GM21390 (cell line): ENCODE data around the gene FTH1.
A peak's percentile ranks its signal among the peaks of the same experiment; 100 is the strongest.
"Not testable (repeated sequence)": the region's sequence is repeated elsewhere in the genome, so short reads cannot be mapped to it uniquely, and the experiment has no call there.

Experiments
- ATAC-seq: cut with Tn5 transposase; IDR thresholded peaks from one replicate; pipeline ENCODE4 v1.9.1; 2021; ENCODE audit not compliant: unreplicated experiment

The FTH1 gene

DNA sequence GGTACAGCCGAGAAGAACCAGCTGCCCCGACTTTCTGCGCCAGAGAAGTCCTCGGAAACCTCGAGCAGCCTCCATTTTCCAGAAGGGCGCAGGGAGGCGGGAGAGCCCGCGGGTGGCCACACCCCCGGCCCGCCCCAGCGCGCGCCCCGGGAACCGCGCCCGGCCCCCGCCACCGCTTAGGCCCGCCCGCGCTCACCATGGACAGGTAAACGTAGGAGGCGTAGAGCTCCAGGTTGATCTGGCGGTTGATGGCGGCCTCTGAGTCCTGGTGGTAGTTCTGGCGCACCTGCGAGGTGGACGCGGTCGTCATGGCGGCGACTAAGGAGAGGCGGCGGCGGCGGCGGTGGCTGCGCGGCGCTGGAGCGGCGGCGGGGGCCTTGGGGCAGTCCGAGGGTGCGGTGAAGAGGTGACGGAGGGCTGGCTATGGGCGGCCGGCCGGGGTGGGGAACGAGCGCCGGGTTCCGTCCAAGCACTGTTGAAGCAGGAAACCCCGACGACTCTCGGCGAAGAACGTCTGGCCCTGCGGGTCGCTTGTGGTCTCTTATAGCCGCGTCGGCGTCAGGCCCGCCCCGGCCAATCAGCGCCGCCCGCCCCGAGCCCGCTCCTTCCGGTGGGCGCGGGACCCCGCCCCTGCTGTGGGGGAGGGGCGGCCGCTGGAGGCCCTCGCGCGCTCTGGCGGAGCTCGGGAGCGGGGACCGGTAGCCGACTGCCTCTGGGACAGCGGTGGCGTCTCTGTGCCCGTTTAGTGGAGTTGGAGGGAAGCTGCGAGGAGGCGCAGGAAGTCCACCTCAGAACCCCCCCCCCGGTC is at the start of gene FTH1:
Gene FTH1 (minus strand): TSS at position 519 of the 808 bp plus-strand sequence. CDS start 209 bp downstream, at position 310.
- ATAC-seq, result peak; percentile 42

DNA sequence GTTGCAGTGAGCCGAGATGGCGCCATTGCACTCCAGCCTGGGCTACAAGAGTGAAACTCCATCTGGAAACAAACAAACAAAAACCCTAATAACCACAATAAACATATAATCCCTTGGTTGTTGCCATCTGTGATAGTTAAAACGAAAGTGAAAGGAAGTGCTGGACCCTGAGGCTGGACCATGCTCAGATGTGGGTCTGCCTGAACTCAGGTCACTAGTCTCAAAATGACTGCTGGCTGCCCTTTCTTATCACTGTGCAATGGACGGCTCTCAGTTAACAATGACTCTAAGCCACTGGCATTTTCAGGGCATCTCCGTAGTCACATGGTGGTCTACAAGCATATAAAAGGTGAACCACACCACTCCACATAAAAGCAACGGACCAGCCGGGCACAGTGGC is 48.2 kb upstream of the FTH1 start:
- ATAC-seq, result no peak

- no peak for ATAC-seq
Observed at GRCh38 chr11:62013537-62014476, 46.4 kb upstream of the FTH1 start.

GRCh38 chr11:62012832-62013461 is 45.5 kb upstream of the FTH1 start:
- ATAC-seq, result no peak

DNA sequence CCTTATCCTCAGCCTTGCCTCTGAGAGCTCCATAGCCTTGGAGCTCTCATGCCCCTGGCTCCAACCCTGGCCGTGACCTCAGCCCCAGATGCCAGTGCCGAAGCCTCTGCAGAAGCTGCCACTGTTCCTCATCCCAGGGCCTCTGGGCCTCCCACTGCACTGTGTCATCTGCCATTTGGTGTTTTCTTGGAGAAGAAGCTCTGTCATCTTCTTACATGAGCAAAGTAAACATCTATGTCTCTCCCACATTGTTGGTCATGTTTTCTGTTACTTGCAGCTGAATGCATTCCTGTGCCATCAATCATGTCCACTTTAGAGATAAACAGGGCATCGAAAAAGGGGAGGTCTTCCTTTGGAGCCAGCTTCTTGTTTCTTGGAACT is 45.0 kb upstream of the FTH1 start:
- no peak for ATAC-seq

DNA sequence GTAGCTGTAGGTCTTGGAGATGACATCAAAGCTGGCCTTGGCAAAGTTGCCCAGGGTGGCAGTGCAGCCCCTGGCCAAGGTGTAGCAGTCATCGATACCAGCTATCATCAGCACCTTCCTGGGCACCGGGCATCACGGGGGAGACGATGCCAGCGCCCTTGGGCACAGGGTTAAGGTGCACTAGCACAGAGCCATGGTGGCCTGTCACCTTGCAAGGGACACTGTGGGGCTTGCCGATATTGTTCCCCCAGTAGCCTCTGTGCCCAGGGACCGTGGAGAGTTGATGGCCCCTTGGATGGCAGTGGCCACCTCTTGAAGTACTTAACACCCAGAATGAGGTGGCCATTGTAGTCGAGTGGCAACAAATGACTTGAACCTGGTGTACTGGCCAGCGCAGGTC is 44.4 kb upstream of the FTH1 start:
- no peak for ATAC-seq

DNA sequence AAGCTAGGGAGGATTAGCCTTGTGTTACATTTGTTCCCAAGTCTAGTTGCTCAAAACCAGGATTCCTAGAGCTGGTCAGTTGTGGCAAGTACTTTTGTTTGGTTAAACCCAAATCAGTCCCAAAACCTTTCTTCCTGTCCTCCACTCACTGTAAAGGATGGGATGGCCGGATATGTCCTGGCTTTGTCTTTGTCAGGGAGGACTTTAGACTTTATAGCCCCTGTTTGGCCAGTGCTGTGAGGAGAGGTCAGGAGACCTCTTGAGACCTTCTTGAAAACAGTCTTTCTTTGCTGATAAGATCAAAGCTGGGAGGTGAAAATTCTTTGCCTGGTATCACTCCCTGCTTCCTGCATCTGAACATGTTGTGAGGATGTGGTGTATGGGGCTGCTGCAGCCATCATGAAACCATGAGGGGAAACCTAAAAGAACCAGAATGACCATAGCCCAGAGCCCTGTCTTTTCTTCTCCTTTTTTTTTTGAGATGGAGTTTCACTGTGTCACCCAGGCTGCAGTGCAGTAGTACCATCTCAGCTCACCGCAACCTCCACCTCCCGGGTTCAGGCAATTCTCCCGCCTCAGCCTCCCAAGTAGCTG is 43.6 kb upstream of the FTH1 start:
- no peak for ATAC-seq

- ATAC-seq, result no peak
Observed at GRCh38 chr11:62008193-62008592, 40.8 kb upstream of the FTH1 start.

DNA sequence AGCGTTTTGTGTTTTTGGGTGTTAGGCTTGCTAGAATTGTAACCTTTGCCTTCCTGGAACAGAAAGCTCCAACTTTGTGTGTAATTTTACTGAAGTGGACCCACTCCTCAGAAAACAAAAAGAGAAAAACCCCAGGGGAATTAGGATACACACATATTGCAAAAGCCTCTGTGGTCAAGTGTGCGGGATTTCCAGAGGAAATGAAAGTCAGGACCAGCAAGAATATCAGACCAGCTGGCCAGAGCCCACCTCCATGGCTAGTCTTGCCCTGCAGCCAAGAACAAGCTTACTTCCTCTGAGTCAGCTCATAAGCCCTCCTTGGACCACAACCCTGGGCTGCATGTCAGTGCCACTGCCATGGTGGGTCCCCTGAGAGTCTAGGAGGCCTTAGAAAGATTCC is 37.0 kb upstream of the FTH1 start:
- no peak for ATAC-seq

DNA sequence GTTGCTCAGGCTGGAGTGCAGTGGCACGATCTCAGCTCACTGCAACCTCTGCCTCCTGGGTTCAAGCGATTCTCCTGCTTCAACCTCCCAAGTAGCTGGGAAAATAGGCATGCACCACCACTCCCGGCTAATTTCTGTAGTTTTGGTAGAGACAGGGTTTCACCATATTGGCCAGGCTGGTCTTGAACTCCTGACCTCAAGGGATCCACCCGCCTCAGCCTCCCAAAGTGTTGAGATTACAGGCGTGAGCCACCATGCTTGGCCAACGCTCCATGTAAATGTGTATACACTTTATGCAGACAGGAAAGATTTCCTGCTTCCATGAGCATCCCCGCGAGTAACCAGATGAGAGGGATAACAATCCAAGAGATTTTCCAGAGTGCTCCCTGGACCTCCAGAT is 34.8 kb upstream of the FTH1 start:
- not testable (repeated sequence) for ATAC-seq

DNA sequence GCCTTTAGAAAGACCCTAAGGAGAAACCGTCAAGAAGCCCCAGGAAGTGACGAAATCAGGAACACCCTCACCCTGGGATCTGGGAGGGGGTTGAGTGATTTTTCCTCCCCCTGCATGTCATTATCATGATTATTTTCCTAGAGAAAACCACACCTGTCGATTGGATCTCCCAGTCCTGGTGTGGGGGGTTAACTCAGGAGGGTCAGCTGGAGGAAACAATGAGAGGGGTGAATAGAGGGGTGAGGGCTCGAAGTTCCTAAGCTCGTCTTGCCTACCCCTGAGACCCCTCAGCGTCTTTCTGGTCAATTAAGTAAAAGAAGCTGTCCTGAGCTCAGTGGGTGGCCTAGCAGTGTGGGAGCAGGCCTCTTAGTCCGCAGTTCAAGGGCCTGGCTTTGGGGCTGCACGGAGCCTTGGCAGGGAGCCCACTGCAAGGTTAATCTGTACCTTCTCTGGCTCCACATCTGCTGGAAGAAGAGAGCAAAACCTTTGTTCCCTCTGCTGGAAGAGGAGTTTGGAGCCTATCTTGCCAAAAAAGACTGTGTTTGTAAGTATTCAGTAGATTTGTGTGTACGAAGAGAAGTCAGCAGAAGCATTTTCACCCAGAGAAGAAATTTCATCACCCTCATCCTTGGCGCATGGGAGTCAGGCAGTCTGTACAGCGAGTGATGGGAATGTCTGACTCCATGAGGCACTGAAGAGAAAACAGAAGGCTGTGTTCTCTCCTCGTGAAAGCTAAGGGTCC is 34.2 kb upstream of the FTH1 start:
- ATAC-seq, result no peak

DNA sequence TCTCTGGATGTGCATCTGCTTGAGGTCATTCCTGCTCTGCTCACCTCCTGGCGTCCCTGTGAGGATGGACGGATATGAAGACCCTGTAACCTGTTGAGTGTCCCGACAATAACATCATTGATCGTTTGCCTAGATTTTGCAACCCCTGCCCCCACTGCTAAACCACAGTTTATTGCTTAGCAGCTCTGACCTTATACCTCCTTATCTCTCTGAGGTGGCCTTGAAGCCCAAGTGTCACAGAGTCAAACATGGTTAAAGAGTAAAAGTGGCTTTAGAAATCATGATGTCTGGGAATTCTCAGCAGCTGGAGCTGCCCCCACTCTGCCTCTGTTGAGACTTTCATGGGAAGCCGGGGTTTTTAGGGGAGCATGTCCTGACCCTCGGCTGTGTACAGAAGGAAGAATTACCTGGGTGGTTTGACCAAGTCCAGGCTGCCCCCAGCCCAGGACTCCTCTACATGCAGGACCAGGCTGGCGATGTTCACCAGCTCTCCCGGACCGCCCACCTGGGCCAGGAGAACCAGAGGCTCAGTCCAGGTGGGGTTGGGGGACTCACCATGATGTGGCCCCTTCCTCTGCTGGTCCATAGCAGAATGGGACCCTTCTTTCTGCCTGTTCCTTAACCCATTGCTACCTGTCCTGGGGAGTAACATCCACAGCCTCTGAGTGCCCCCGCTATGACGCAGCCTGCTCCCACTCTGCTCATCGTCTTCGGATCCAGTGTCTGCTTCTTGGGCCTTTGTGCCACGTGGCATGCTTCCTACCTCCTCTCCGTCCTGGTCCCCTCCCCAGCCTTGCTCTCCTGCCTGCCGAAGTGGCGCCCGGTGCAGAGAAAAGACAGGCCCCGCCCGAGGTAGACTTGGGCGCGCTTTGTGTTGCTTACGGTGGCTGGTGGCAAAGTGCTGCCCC is 33.4 kb upstream of the FTH1 start:
- no peak for ATAC-seq

DNA sequence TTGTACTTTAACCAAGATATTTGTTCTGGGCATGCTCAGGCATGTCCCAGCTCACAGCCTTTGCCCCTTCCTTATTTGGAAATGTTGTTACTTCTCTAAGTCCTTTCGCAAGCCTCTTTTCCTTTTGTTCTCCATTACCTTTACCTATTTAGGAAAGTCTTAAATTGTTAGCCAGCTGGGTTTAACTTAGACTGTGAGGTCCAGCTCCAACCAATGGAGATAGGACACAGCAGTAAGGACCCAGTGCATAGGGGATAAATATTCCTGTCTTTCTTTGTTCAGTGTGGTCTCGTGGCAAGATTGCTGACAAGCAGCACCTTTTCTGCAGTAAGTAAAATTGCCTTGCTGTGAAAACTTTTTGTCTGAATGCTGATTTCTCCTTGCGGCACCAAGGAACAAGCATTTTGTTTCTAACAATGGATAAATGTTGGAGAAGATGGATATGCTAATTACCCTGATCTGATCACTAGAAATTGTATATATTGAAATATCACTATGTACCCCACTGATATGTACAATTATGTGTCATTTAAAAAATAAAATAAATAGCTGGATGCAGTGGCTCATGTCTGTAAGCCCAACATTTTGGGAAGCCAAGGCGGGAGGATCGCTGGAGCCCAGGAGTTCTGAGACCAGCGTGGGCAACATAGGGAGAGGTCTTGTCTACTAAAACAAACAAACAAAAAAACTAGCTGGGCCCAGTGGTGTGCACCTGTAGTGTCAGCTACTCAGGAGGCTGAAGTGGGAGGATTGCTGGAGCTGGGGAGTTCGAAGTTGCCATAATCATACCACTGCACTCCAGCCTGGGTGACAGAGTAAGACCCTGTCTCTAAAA is 31.9 kb upstream of the FTH1 start:
- no peak for ATAC-seq

GRCh38 chr11:61996933-61997332 is 29.5 kb upstream of the FTH1 start:
- no peak for ATAC-seq

DNA sequence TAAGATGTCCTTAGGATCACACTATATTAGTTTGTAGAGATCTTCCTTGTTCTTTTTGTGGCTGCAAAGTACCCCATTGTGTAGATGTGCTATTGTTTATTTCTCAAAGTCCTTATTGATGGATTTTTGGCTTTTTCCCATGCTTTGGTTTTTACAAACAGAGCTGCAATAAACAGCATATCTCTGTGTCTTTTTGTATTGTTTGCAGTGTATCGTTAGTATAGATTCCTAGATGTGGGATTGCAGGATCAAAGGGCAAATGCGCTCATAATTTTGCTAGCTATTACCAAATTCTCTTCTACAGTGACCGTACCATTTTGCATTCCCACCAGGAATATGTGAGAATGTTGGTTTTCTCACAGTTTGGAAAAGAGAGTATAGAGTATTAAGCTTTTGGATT is 27.5 kb upstream of the FTH1 start:
- ATAC-seq, result no peak

DNA sequence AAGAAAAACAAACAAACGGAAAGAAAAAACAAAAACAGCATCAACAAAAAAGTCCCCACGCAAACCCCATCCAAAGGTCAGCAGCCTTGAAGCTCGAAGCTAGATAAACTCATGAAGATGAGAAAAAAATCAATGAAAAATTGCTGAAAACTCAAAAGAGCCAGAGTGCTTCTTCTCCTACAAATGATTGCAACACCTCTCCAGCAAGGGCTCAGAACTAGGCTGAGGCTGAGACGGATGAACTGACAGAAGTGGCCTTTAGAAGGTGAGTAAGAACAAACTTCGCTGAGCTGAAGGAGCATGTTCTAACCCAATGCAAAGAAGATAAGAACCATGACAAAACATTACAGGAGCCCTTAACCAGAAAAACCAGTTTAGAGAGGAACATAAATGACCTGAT is 18.4 kb upstream of the FTH1 start:
- ATAC-seq, result no peak

DNA sequence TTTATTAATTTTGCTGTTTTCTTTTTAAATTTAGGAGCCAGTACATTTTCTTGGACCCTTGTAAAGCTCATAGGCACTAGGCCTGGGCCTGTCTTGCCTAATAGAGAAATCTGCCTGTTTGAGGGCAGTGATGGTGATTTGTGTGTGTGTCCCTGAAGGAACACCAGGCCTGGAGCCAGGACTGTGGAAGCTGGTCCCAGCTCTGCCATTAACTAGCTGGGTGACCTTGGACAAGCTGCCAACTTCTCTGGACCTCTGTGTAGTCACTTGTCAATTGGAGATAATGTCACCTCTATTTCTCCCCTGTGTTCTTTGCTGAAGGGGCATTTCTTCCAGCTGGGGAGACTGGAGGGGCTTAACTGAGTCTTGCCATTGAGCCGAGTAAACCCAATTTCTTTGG is 16.0 kb upstream of the FTH1 start:
- no peak for ATAC-seq

DNA sequence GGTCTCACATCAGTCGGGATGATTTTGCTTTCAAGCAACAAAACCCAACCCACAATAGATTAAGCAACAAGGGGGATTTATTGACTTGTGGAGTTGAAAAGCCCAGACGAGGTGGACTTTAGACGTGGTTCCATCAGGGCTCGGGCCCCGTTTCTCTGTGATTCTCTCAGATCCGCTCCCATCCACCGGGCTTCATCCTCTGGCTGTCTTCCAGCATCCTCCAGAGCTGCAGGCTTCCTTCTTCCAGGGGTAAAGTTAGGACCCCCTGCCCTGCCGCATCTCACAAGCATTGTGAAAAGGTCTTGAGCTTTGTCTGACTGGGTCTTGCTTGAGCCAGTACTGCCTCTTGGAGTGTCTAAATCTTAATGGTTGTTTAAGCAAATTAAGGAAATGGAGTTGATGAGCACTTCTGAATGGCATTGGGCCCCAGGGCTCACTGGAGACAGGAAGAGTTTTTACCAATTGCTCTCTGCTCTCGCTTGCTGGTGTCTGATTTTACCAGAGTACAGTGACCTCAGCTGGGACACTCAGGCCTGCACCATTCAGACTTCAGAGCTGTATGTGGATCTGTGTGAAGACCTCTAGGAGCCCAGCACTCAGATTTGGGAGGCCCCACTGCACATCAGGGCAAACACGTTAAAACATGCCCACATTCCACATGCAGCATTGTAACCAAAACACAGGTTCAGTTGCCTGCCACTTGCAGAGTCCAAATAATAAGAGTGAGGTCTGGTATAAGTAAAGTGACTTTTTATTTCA is 13.5 kb upstream of the FTH1 start:
- no peak for ATAC-seq
